Adipocyte (in vitro differentiated cells): ENCODE measurements around the gene C1QTNF9B.
"Not testable (repeated sequence)": the region's sequence is repeated elsewhere in the genome, so short reads cannot be mapped to it uniquely, and the experiment has no call there.

Experiments used
- DNase-seq: peaks from one replicate; pipeline ENCODE4 v3.0.0-alpha.2; 2015; ENCODE audit warnings: low read depth
- H3K27me3 ChIP-seq: replicated peaks from 2 replicates; pipeline ENCODE4 v1.7.0; 2013; ENCODE audit warnings: mild to moderate bottlenecking, low read length, moderate library complexity; ENCODE audit not compliant: control insufficient read depth, insufficient read depth
- H3K36me3 ChIP-seq: 2 replicates; pipeline ENCODE4 v1.7.0; 2013; ENCODE audit warnings: low read length, mild to moderate bottlenecking, moderate library complexity; ENCODE audit not compliant: control insufficient read depth, insufficient read depth, severe bottlenecking
- H3K4me1 ChIP-seq: 2 replicates; pipeline ENCODE4 v1.7.0; 2013; ENCODE audit warnings: mild to moderate bottlenecking, low read length, moderate library complexity; ENCODE audit not compliant: control insufficient read depth, insufficient read depth
- H3K4me3 ChIP-seq: 2 replicates; pipeline ENCODE4 v1.7.0; 2013; ENCODE audit warnings: mild to moderate bottlenecking, low read length, moderate library complexity
- H3K9ac ChIP-seq: 2 replicates; pipeline ENCODE4 v1.7.0; 2013; ENCODE audit warnings: mild to moderate bottlenecking, low read length, moderate library complexity
- H3K9me3 ChIP-seq: 2 replicates; pipeline ENCODE4 v1.7.0; 2013; ENCODE audit warnings: mild to moderate bottlenecking, low read length, moderate library complexity; ENCODE audit not compliant: control insufficient read depth

The C1QTNF9B gene

GRCh38 chr13:23894746-23895145 lies 2.6 kb downstream of the C1QTNF9B start:
- not testable (repeated sequence) for H3K9me3 ChIP-seq, H3K36me3 ChIP-seq, H3K4me3 ChIP-seq, H3K9ac ChIP-seq, H3K27me3 ChIP-seq, DNase-seq, H3K4me1 ChIP-seq

- H3K4me1 ChIP-seq, DNase-seq, H3K4me3 ChIP-seq, H3K9me3 ChIP-seq, H3K36me3 ChIP-seq, H3K27me3 ChIP-seq, H3K9ac ChIP-seq: not testable (repeated sequence)
Measured at GRCh38 chr13:23893791-23894190, 3.5 kb downstream of the C1QTNF9B start.

- Histone ChIP-seq H3K36me3 (peaks cover 2% of the 10 kb centered on the region), H3K9me3 (no peaks in the 10 kb centered on the region), H3K9ac (peak overlapping the region; percentile 88), H3K27me3 (no peaks in the 10 kb centered on the region), H3K4me1 (peaks cover 10% of the 10 kb centered on the region), H3K4me3 (peak overlapping the region; percentile 92)
- peak; percentile 33 for DNase-seq
Measured at GRCh38 chr13:23889615-23890607, 7.4 kb downstream of the C1QTNF9B start.

- peaks cover 8% of the 10 kb centered on the region for H3K36me3 ChIP-seq
- H3K4me1 ChIP-seq: peaks cover 10% of the 10 kb centered on the region
- peak within 1 kb of the TSS; percentile 92 for H3K4me3 ChIP-seq
- no peaks in the 10 kb centered on the region for H3K9me3 ChIP-seq
- H3K9ac ChIP-seq: peak within 1 kb of the TSS; percentile 88
- DNase-seq: peak; percentile 98
- no peaks in the 10 kb centered on the region for H3K27me3 ChIP-seq
Measured at GRCh38 chr13:23888658-23889614, 8.4 kb downstream of the C1QTNF9B start, which contains the start of gene MIPEP. MIPEP (minus strand) TSS chr13:23889400; CDS start chr13:23889320, 80 bp downstream.

GRCh38 chr13:23884361-23884760 lies 12.9 kb downstream of the C1QTNF9B start:
- DNase-seq: not testable (repeated sequence)

GRCh38 chr13:23883255-23883654 lies 14.0 kb downstream of the C1QTNF9B start:
- Histone ChIP-seq H3K4me3 (no peak overlapping the region), H3K27me3 (no peaks in the 10 kb centered on the region), H3K9ac (no peak overlapping the region), H3K9me3 (no peaks in the 10 kb centered on the region), H3K4me1 (peaks cover 7% of the 10 kb centered on the region), H3K36me3 (peaks cover 31% of the 10 kb centered on the region)
- no peak for DNase-seq

More at GRCh38 chr13:23884361-23884760, 12.9 kb downstream of the C1QTNF9B start:
- not testable (repeated sequence) for H3K9me3 ChIP-seq, H3K9ac ChIP-seq, H3K4me1 ChIP-seq, H3K27me3 ChIP-seq, H3K4me3 ChIP-seq
- H3K36me3 ChIP-seq: peaks cover 20% of the 10 kb centered on the region

GRCh38 chr13:23881402-23881800 lies 15.9 kb downstream of the C1QTNF9B start:
- not testable (repeated sequence) for H3K9me3 ChIP-seq, H3K27me3 ChIP-seq, H3K4me3 ChIP-seq, H3K9ac ChIP-seq, DNase-seq, H3K4me1 ChIP-seq
- peaks cover 34% of the 10 kb centered on the region for H3K36me3 ChIP-seq

GRCh38 chr13:23880493-23881401 lies 16.6 kb downstream of the C1QTNF9B start:
- H3K9me3 ChIP-seq, H3K4me1 ChIP-seq, DNase-seq, H3K27me3 ChIP-seq, H3K9ac ChIP-seq, H3K4me3 ChIP-seq: not testable (repeated sequence)
- peaks cover 34% of the 10 kb centered on the region for H3K36me3 ChIP-seq

- Histone ChIP-seq H3K36me3 (peaks cover 19% of the 10 kb centered on the region), H3K9ac (no peak overlapping the region), H3K4me3 (no peak overlapping the region), H3K27me3 (no peaks in the 10 kb centered on the region), H3K4me1 (no peaks in the 10 kb centered on the region), H3K9me3 (no peaks in the 10 kb centered on the region)
- DNase-seq: no peak
Measured at GRCh38 chr13:23877286-23877685, 20.0 kb downstream of the C1QTNF9B start.

GRCh38 chr13:23876265-23876664 lies 21.0 kb downstream of the C1QTNF9B start:
- H3K9ac ChIP-seq: no peak overlapping the region
- DNase-seq: peak; percentile 21

More at GRCh38 chr13:23876265-23876664, 21.0 kb downstream of the C1QTNF9B start:
- Histone ChIP-seq H3K4me3 (no peak overlapping the region), H3K27me3 (no peaks in the 10 kb centered on the region), H3K36me3 (peaks cover 14% of the 10 kb centered on the region), H3K4me1 (no peaks in the 10 kb centered on the region), H3K9me3 (no peaks in the 10 kb centered on the region)
